HEK293 (cell line): ENCODE data around the gene MVB12A.
A peak's percentile ranks its signal among the peaks of the same experiment; 100 is the strongest.

Experiments
- CTCF ChIA-PET: fragments of 350-600 bp; formaldehyde crosslinking; extraction: SDS; loops from one replicate; lab custom pipeline; 2021; ENCODE audit warnings: antibody characterized with exemption; lab: Yijun Ruan, JAX
- POLR2A ChIA-PET: fragments of 300-600 bp; formaldehyde crosslinking; extraction: SDS; loops from one replicate; lab custom pipeline; 2020; ENCODE audit warnings: antibody characterized with exemption, inconsistent platforms; lab: Yijun Ruan, JAX
- H3K27ac ChIP-seq: fragments of 200-500 bp; sonication (Bioruptor generic); 2 replicates; pipeline ENCODE4 v1.5.1; 2014; ENCODE audit warnings: low read depth, low read length, control low read depth, inconsistent platforms; ENCODE audit errors: extremely low read depth
- H3K36me3 ChIP-seq, 2 experiments: fragments of 200-500 bp in 1 of 2; sonication (Bioruptor generic) in 1 of 2; 1 replicate in 1 of 2; 2 replicates in 1 of 2; pipeline ENCODE4 v1.5.1; 2014 to 2017; ENCODE audit warnings: inconsistent platforms in 2 of 2, low read length in 2 of 2; ENCODE audit not compliant: control insufficient read depth in 2 of 2, insufficient read depth in 1 of 2
- H3K4me1 ChIP-seq: fragments of 200-500 bp; sonication (Bioruptor generic); 2 replicates; pipeline ENCODE4 v1.5.1; 2014; ENCODE audit warnings: mild to moderate bottlenecking, low read length, inconsistent platforms; ENCODE audit not compliant: control insufficient read depth, insufficient read depth
- H3K4me3 ChIP-seq: 2 replicates; pipeline ENCODE4 v1.5.1; 2011; ENCODE audit warnings: low read depth, mild to moderate bottlenecking, control low read depth, low read length, moderate library complexity
- H3K9me3 ChIP-seq: fragments of 200-500 bp; sonication (Bioruptor generic); 2 replicates; pipeline ENCODE4 v1.5.1; 2014; ENCODE audit warnings: low read depth, low read length, inconsistent platforms; ENCODE audit not compliant: control insufficient read depth, insufficient read depth
- AEBP2 ChIP-seq: fragments of 450-650 bp; formaldehyde crosslinking; IDR thresholded peaks from 2 replicates; pipeline ENCODE4 v1.5.1; 2016; ENCODE audit warnings: missing biosample characterization, missing genetic modification characterization, borderline replicate concordance
- BCL11A ChIP-seq: fragments of 450-650 bp; formaldehyde crosslinking; IDR thresholded peaks from 2 replicates; pipeline ENCODE4 v1.5.1; 2016; ENCODE audit warnings: low read depth, missing biosample characterization, missing genetic modification characterization
- EGR2 ChIP-seq: fragments of 450-650 bp; formaldehyde crosslinking; IDR thresholded peaks from 2 replicates; pipeline ENCODE4 v1.5.1; 2016; ENCODE audit warnings: low read depth, missing biosample characterization, missing genetic modification characterization
- GLIS2 ChIP-seq: fragments of 450-650 bp; formaldehyde crosslinking; IDR thresholded peaks from 2 replicates; pipeline ENCODE4 v1.5.1; 2016; ENCODE audit warnings: missing biosample characterization, missing genetic modification characterization
- KLF1 ChIP-seq: fragments of 450-650 bp; formaldehyde crosslinking; IDR thresholded peaks from 2 replicates; pipeline ENCODE4 v1.5.1; 2016; ENCODE audit warnings: missing biosample characterization, missing genetic modification characterization
- KLF8 ChIP-seq: fragments of 450-650 bp; formaldehyde crosslinking; IDR thresholded peaks from 2 replicates; pipeline ENCODE4 v1.5.1; 2016; ENCODE audit warnings: missing biosample characterization, missing genetic modification characterization
- PRDM6 ChIP-seq: fragments of 450-650 bp; formaldehyde crosslinking; IDR thresholded peaks from 2 replicates; pipeline ENCODE4 v1.5.1; 2017; ENCODE audit warnings: missing biosample characterization, missing genetic modification characterization
- ZFHX2 ChIP-seq: fragments of 450-650 bp; formaldehyde crosslinking; conservative IDR thresholded peaks from 2 replicates; pipeline ENCODE4 v1.5.1; 2016; ENCODE audit warnings: missing biosample characterization, missing genetic modification characterization
- ZFP69B ChIP-seq: fragments of 450-650 bp; formaldehyde crosslinking; IDR thresholded peaks from 2 replicates; pipeline ENCODE4 v1.5.1; 2016; ENCODE audit warnings: missing biosample characterization, missing genetic modification characterization
- ZNF10 ChIP-seq: fragments of 450-650 bp; formaldehyde crosslinking; IDR thresholded peaks from 2 replicates; pipeline ENCODE4 v1.5.1; 2017; ENCODE audit warnings: missing biosample characterization, missing genetic modification characterization
- ZNF112 ChIP-seq: fragments of 450-650 bp; formaldehyde crosslinking; IDR thresholded peaks from 2 replicates; pipeline ENCODE4 v1.5.0; 2017; ENCODE audit warnings: missing biosample characterization, missing genetic modification characterization
- ZNF16 ChIP-seq: fragments of 450-650 bp; formaldehyde crosslinking; IDR thresholded peaks from 2 replicates; pipeline ENCODE4 v1.5.1; 2016; ENCODE audit warnings: low read depth, missing biosample characterization, missing genetic modification characterization
- ZNF169 ChIP-seq: fragments of 450-650 bp; formaldehyde crosslinking; IDR thresholded peaks from 2 replicates; pipeline ENCODE4 v1.5.1; 2016; ENCODE audit warnings: missing biosample characterization, missing genetic modification characterization
- ZNF184 ChIP-seq: fragments of 450-650 bp; IDR thresholded peaks from 2 replicates; pipeline ENCODE4 v1.5.1; 2018; ENCODE audit warnings: missing biosample characterization, mild to moderate bottlenecking, missing genetic modification characterization
- ZNF211 ChIP-seq: fragments of 450-650 bp; formaldehyde crosslinking; IDR thresholded peaks from 2 replicates; pipeline ENCODE4 v1.5.1; 2016; ENCODE audit warnings: low read depth, missing biosample characterization, missing genetic modification characterization
- ZNF274 ChIP-seq, 2 experiments: fragments of 200-500 bp in 1 of 2; fragments of 450-650 bp in 1 of 2; sonication (Bioruptor generic) in 1 of 2; formaldehyde crosslinking in 1 of 2; IDR thresholded peaks; 2 replicates each; pipeline versions ENCODE4 v1.5.1 to v1.6.1; 2014 to 2016; ENCODE audit warnings: borderline replicate concordance in 1 of 2, inconsistent platforms in 1 of 2, low read length in 1 of 2, missing biosample characterization in 1 of 2, missing genetic modification characterization in 1 of 2
- ZNF280C ChIP-seq: fragments of 450-650 bp; formaldehyde crosslinking; IDR thresholded peaks from 2 replicates; pipeline ENCODE4 v1.5.1; 2016; ENCODE audit warnings: missing biosample characterization, missing genetic modification characterization
- ZNF324 ChIP-seq: fragments of 450-650 bp; formaldehyde crosslinking; IDR thresholded peaks from 2 replicates; pipeline ENCODE4 v1.5.1; 2016; ENCODE audit warnings: missing biosample characterization, missing genetic modification characterization
- ZNF341 ChIP-seq: fragments of 450-650 bp; formaldehyde crosslinking; IDR thresholded peaks from 2 replicates; pipeline ENCODE4; 2016; ENCODE audit warnings: low read depth, missing biosample characterization, missing genetic modification characterization
- ZNF530 ChIP-seq: fragments of 450-650 bp; formaldehyde crosslinking; IDR thresholded peaks from 2 replicates; pipeline ENCODE4 v1.5.1; 2016; ENCODE audit warnings: low read depth, missing biosample characterization, missing genetic modification characterization
- ZNF549 ChIP-seq: fragments of 450-650 bp; IDR thresholded peaks from 2 replicates; pipeline ENCODE4 v1.5.1; 2018; ENCODE audit warnings: missing biosample characterization, missing genetic modification characterization, mild to moderate bottlenecking, inconsistent platforms, moderate library complexity
- ZNF610 ChIP-seq: fragments of 450-650 bp; formaldehyde crosslinking; IDR thresholded peaks from 2 replicates; pipeline ENCODE4 v1.5.1; 2016; ENCODE audit warnings: missing biosample characterization, missing genetic modification characterization, borderline replicate concordance
- ZNF626 ChIP-seq: fragments of 450-650 bp; sonication (Bioruptor Pico); formaldehyde crosslinking; IDR thresholded peaks from 2 replicates; pipeline ENCODE4 v1.5.1; 2018; ENCODE audit warnings: missing biosample characterization, missing genetic modification characterization, inconsistent platforms
- ZNF677 ChIP-seq: fragments of 450-650 bp; IDR thresholded peaks from 2 replicates; pipeline ENCODE4 v1.5.0; 2018; ENCODE audit warnings: missing biosample characterization, mild to moderate bottlenecking, missing genetic modification characterization, moderate library complexity
- ZNF747 ChIP-seq: fragments of 450-650 bp; formaldehyde crosslinking; IDR thresholded peaks from 2 replicates; pipeline ENCODE4 v1.5.1; 2016; ENCODE audit warnings: missing biosample characterization, missing genetic modification characterization
- ZSCAN30 ChIP-seq: fragments of 450-650 bp; IDR thresholded peaks from 2 replicates; pipeline ENCODE4 v1.5.1; 2018; ENCODE audit warnings: missing biosample characterization, mild to moderate bottlenecking, missing genetic modification characterization, moderate library complexity
- TF ChIP-seq, protein P1 (sequence below): fragments of 450-650 bp; IDR thresholded peaks from 2 replicates; pipeline ENCODE4 v1.5.1; 2018; ENCODE audit warnings: missing biosample characterization, missing genetic modification characterization
- TF ChIP-seq, protein P2 (sequence below): fragments of 450-650 bp; formaldehyde crosslinking; IDR thresholded peaks from 2 replicates; pipeline ENCODE4 v1.5.1; 2017; ENCODE audit warnings: missing biosample characterization, missing genetic modification characterization

Gene MVB12A

GRCh38 chr19:17423429-17424208 is 3.8 kb downstream of the MVB12A start:
- ChIA-PET POLR2A (no interaction called here), CTCF (interaction anchor here (0.6 kb wide), 4 partner anchors 31 to 619 kb away, joined by 3 to 4 read pairs (median 3); partner anchors contain the start of gene OCEL1)
- H3K4me3 ChIP-seq: no peak overlapping the region
- TF ChIP-seq ZNF16 (tag by site-specific recombination) (no peak), ZNF549 (tag by site-specific recombination) (no peak), ZNF211 (no peak), ZNF677 (tag by site-specific recombination) (no peak), ZNF10 (no peak), KLF8 (tag by site-specific recombination) (peak; percentile 28; the same call in 1 of the 2 replicates), GLIS2 (tag by site-specific recombination) (no peak), ZNF112 (no peak), ZNF274 (IDR thresholded peaks at IDR 0.05; ENCODE audit: low read length) (no peak), ZNF274 (tag by site-specific recombination; IDR thresholded peaks at IDR 0.05; ENCODE audit: borderline replicate concordance) (no peak), EGR2 (tag by site-specific recombination) (peak; percentile 51; the same call in 1 of the 2 replicates), BCL11A (tag by site-specific recombination) (no peak), ZNF626 (tag by site-specific recombination) (no peak), ZNF280C (tag by site-specific recombination) (no peak), ZNF747 (tag by site-specific recombination) (no peak), ZNF610 (tag by site-specific recombination) (no peak), ZNF341 (peak; percentile 91), ZFP69B (tag by site-specific recombination) (no peak), ZFHX2 (peak; percentile 58), ZNF530 (tag by site-specific recombination) (no peak), ZNF169 (tag by site-specific recombination) (no peak), KLF1 (tag by site-specific recombination) (0 out of 2 replicates have a peak, but pooled peaks have one; percentile 22), ZSCAN30 (tag by site-specific recombination) (no peak), AEBP2 (tag by site-specific recombination) (no peak), PRDM6 (tag by site-specific recombination) (no peak), ZNF184 (tag by site-specific recombination) (no peak), ZNF324 (no peak)
- TF ChIP-seq, protein P1, sequence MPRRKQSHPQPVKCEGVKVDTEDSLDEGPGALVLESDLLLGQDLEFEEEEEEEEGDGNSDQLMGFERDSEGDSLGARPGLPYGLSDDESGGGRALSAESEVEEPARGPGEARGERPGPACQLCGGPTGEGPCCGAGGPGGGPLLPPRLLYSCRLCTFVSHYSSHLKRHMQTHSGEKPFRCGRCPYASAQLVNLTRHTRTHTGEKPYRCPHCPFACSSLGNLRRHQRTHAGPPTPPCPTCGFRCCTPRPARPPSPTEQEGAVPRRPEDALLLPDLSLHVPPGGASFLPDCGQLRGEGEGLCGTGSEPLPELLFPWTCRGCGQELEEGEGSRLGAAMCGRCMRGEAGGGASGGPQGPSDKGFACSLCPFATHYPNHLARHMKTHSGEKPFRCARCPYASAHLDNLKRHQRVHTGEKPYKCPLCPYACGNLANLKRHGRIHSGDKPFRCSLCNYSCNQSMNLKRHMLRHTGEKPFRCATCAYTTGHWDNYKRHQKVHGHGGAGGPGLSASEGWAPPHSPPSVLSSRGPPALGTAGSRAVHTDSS (tag by site-specific recombination): no peak
- TF ChIP-seq, protein P2, sequence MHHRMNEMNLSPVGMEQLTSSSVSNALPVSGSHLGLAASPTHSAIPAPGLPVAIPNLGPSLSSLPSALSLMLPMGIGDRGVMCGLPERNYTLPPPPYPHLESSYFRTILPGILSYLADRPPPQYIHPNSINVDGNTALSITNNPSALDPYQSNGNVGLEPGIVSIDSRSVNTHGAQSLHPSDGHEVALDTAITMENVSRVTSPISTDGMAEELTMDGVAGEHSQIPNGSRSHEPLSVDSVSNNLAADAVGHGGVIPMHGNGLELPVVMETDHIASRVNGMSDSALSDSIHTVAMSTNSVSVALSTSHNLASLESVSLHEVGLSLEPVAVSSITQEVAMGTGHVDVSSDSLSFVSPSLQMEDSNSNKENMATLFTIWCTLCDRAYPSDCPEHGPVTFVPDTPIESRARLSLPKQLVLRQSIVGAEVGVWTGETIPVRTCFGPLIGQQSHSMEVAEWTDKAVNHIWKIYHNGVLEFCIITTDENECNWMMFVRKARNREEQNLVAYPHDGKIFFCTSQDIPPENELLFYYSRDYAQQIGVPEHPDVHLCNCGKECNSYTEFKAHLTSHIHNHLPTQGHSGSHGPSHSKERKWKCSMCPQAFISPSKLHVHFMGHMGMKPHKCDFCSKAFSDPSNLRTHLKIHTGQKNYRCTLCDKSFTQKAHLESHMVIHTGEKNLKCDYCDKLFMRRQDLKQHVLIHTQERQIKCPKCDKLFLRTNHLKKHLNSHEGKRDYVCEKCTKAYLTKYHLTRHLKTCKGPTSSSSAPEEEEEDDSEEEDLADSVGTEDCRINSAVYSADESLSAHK (tag by site-specific recombination): no peak

More at GRCh38 chr19:17423429-17424208, 3.8 kb downstream of the MVB12A start:
- Histone ChIP-seq H3K4me1 (peaks cover 2% of the 10 kb centered on the region; the same call in 1 of the 2 replicates), H3K36me3 (peaks cover 4 to 6% of the 10 kb centered on the region in 2 experiments; a peak in 2 of 3 replicates), H3K9me3 (no peaks in the 10 kb centered on the region), H3K27ac (no peak overlapping the region)
